ENCODE results near the gene LY6G5B.

DNA sequence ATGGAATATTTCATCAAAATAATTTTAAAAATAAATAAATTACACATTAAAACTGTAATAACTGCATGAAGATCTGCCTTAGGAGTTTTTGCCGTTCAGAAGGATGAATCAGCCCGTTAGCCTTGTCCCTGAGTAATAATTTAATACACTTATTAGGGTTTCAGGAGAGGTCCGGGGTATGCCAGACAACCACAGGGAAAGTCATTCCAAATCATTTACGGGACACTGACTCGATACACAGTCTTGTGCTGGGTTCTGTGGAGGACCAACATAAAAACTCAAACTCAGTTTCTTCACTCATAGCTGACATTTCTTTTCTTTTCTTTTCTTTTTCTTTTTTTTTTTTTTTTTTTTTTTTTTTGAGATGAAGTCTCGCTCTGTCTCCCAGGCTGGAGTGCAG, 36.2 kb downstream of the LY6G5B start:
- TF ChIP-seq, protein P1, sequence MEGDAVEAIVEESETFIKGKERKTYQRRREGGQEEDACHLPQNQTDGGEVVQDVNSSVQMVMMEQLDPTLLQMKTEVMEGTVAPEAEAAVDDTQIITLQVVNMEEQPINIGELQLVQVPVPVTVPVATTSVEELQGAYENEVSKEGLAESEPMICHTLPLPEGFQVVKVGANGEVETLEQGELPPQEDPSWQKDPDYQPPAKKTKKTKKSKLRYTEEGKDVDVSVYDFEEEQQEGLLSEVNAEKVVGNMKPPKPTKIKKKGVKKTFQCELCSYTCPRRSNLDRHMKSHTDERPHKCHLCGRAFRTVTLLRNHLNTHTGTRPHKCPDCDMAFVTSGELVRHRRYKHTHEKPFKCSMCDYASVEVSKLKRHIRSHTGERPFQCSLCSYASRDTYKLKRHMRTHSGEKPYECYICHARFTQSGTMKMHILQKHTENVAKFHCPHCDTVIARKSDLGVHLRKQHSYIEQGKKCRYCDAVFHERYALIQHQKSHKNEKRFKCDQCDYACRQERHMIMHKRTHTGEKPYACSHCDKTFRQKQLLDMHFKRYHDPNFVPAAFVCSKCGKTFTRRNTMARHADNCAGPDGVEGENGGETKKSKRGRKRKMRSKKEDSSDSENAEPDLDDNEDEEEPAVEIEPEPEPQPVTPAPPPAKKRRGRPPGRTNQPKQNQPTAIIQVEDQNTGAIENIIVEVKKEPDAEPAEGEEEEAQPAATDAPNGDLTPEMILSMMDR (IDR thresholded peaks at IDR 0.05), result no peak
- no peak for TF ChIP-seq POLR2A (IDR thresholded peaks at IDR 0.05)

All from adrenal gland (tissue), 5 donors.